ENCODE measurements around the gene SCN5A. TPM values are rescaled to one million over a fixed set of nuclear protein-coding genes. Genes with fewer than 3 reads are reported as not detected.

Gene SCN5A
- total RNA-seq, 1 donor from 2014 or later, result 3.3 TPM

DNA sequence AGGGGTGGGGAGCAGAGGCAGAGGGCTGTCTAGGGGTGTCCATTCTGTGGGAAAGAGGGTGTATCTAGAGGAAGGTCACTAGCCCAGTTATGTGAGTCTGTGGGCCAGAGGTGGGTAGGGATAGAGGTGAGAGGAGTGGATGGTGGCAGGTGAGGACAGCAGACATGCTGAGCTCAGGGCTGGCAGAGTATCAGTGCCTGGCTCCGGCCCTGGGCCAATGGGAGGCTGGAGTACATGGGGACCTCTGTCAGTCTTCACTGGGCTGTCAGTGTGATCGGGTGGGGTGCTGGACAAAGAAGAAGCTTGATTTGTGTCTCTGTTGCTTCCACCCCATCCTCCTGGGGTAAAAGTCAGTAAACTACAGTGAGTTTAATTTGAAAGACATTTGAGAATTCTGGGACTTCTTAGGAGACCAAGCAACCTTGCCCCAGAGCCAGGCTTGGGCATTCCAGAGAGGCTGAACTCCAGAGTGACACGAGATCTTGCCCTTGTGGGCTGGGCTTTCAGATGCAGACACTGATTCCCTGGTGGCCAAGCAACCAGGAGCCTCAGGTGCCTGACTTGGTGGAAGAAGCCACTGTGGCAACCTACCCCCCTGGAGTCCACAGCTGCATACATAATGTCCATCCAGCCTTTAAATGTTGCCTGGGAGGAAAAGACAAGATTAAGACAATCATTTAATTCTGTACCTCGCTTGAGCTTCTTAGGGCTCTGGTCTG lies 92.7 kb downstream of the SCN5A start:
- H2AFZ ChIP-seq (ENCODE audit: low read depth, low read length), result no peak overlapping the region
- TF ChIP-seq, protein P1, sequence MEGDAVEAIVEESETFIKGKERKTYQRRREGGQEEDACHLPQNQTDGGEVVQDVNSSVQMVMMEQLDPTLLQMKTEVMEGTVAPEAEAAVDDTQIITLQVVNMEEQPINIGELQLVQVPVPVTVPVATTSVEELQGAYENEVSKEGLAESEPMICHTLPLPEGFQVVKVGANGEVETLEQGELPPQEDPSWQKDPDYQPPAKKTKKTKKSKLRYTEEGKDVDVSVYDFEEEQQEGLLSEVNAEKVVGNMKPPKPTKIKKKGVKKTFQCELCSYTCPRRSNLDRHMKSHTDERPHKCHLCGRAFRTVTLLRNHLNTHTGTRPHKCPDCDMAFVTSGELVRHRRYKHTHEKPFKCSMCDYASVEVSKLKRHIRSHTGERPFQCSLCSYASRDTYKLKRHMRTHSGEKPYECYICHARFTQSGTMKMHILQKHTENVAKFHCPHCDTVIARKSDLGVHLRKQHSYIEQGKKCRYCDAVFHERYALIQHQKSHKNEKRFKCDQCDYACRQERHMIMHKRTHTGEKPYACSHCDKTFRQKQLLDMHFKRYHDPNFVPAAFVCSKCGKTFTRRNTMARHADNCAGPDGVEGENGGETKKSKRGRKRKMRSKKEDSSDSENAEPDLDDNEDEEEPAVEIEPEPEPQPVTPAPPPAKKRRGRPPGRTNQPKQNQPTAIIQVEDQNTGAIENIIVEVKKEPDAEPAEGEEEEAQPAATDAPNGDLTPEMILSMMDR (IDR thresholded peaks at IDR 0.05; ENCODE audit: insufficient read depth, low read depth, low read length), result no peak
- TF ChIP-seq EZH2 (IDR thresholded peaks at IDR 0.05; ENCODE audit: insufficient read depth, low read length), result no peak
- H3K27me3 ChIP-seq (ENCODE audit: insufficient read depth, low read length), result no peaks in the 10 kb centered on the region
- Mint-ChIP-seq H3K4me1 (ENCODE audit: low read depth, unreplicated experiment) (peaks cover 5% of the 10 kb centered on the region), H3K27me3 (ENCODE audit: low read depth, unreplicated experiment) (peaks cover 19% of the 10 kb centered on the region), H3K9me3 (ENCODE audit: unreplicated experiment) (peaks cover 1% of the 10 kb centered on the region), H3K4me3 (ENCODE audit: unreplicated experiment) (no peak overlapping the region), H3K36me3 (ENCODE audit: low read depth, unreplicated experiment) (peaks cover 2% of the 10 kb centered on the region), H3K27ac (ENCODE audit: unreplicated experiment) (no peak overlapping the region)
- no peaks in the 10 kb centered on the region for H3K36me3 ChIP-seq (ENCODE audit: insufficient read depth, low read length)
- no peak overlapping the region for H3K9ac ChIP-seq (ENCODE audit: low read length)
- no peak for DNase-seq (ENCODE audit: low read depth)
- H3K4me3 ChIP-seq (ENCODE audit: insufficient read depth, low read depth, low read length), result no peak overlapping the region
- H3K79me2 ChIP-seq (ENCODE audit: insufficient read depth, low read length), result no peaks in the 10 kb centered on the region
- H3K9me3 ChIP-seq (ENCODE audit: insufficient read depth, low read depth, low read length), result no peaks in the 10 kb centered on the region
- no peaks in the 10 kb centered on the region for H3K4me1 ChIP-seq (ENCODE audit: insufficient read depth, low read length)
- no peak for FAIRE-seq
- H4K20me1 ChIP-seq (ENCODE audit: insufficient read depth, low read length), result no peaks in the 10 kb centered on the region
- H3K27ac ChIP-seq (ENCODE audit: low read depth, low read length), result no peak overlapping the region
- H3K4me2 ChIP-seq (ENCODE audit: low read length), result no peak overlapping the region

DNA sequence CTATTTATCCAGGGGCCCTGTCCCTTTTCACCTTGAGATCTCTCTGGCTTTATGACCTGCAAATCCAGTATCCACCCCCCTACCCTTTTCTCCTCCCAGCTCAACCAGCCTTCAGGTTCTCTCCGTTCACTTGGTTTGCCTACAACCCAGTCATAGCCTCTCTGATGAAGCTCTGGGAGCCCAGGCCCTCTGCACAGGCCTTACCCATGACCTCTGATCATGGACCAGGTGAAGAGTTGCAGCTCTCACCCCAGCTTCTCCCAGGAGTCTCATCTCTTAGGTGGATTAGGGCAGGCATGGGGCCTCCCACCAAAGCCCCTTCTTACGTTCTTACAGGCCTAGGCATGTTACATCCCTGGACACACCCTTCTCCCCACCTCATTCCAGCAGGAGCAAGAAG lies 93.6 kb downstream of the SCN5A start:
- Histone ChIP-seq H3K27ac (ENCODE audit: low read depth, low read length) (no peak overlapping the region), H3K4me2 (ENCODE audit: low read length) (no peak overlapping the region), H3K79me2 (ENCODE audit: insufficient read depth, low read length) (no peaks in the 10 kb centered on the region), H3K9ac (ENCODE audit: low read length) (no peak overlapping the region), H3K27me3 (ENCODE audit: insufficient read depth, low read length) (no peaks in the 10 kb centered on the region), H4K20me1 (ENCODE audit: insufficient read depth, low read length) (no peaks in the 10 kb centered on the region), H3K4me3 (ENCODE audit: insufficient read depth, low read depth, low read length) (no peak overlapping the region), H3K9me3 (ENCODE audit: insufficient read depth, low read depth, low read length) (no peaks in the 10 kb centered on the region), H3K4me1 (ENCODE audit: insufficient read depth, low read length) (no peaks in the 10 kb centered on the region), H3K36me3 (ENCODE audit: insufficient read depth, low read length) (no peaks in the 10 kb centered on the region), H2AFZ (ENCODE audit: low read depth, low read length) (no peak overlapping the region)
- H3K36me3 Mint-ChIP-seq (ENCODE audit: low read depth, unreplicated experiment), result peaks cover 2% of the 10 kb centered on the region
- FAIRE-seq, result no peak
- peaks cover 1% of the 10 kb centered on the region for H3K9me3 Mint-ChIP-seq (ENCODE audit: unreplicated experiment)
- peaks cover 19% of the 10 kb centered on the region for H3K27me3 Mint-ChIP-seq (ENCODE audit: low read depth, unreplicated experiment)
- H3K4me1 Mint-ChIP-seq (ENCODE audit: low read depth, unreplicated experiment), result no peaks in the 10 kb centered on the region
- no peak for TF ChIP-seq EZH2 (IDR thresholded peaks at IDR 0.05; ENCODE audit: insufficient read depth, low read length)
- TF ChIP-seq, protein P1 (IDR thresholded peaks at IDR 0.05; ENCODE audit: insufficient read depth, low read depth, low read length), result no peak
- H3K4me3 Mint-ChIP-seq (ENCODE audit: unreplicated experiment), result no peak overlapping the region
- no peak overlapping the region for H3K27ac Mint-ChIP-seq (ENCODE audit: unreplicated experiment)
- no peak for DNase-seq (ENCODE audit: low read depth)

DNA sequence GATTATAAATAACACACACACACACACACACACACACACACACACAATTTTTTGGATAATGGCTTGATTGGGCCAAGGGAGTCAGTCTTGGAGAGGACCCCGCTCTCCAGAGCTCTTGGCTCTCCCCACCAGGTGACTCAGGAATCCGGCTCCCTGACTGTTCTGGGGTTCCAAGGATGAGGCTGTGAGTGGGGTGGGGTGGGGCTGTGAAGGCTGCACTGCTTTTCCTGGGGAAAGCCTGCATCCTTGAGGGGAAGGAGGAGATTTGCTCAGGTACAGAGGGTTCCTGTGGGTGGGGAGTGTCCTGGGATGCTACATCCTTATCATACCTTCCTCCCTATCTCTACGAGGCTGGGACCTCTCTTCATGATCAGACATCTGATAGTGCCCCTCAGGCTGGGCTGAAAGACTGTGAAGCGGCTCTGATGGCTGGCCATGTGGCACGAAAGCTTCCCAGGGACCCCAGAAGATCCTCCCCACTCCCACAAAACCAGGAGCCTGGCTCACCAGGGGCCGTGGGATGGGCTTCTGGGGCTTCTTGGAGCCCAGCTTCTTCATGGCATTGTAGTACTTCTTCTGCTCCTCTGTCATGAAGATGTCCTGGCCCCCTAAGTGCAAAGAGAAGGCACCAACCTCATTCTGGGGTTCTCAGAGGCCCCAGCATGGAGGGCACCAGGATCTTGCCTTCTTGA lies 94.2 kb downstream of the SCN5A start:
- no peak for DNase-seq (ENCODE audit: low read depth)
- no peak overlapping the region for H3K27ac Mint-ChIP-seq (ENCODE audit: unreplicated experiment)
- Histone ChIP-seq H3K27me3 (ENCODE audit: insufficient read depth, low read length) (no peaks in the 10 kb centered on the region), H3K9me3 (ENCODE audit: insufficient read depth, low read depth, low read length) (no peaks in the 10 kb centered on the region), H3K79me2 (ENCODE audit: insufficient read depth, low read length) (no peaks in the 10 kb centered on the region), H3K27ac (ENCODE audit: low read depth, low read length) (no peak overlapping the region), H3K4me2 (ENCODE audit: low read length) (no peak overlapping the region), H3K4me1 (ENCODE audit: insufficient read depth, low read length) (no peaks in the 10 kb centered on the region), H3K36me3 (ENCODE audit: insufficient read depth, low read length) (no peaks in the 10 kb centered on the region), H4K20me1 (ENCODE audit: insufficient read depth, low read length) (no peaks in the 10 kb centered on the region), H2AFZ (ENCODE audit: low read depth, low read length) (no peak overlapping the region), H3K9ac (ENCODE audit: low read length) (no peak overlapping the region), H3K4me3 (ENCODE audit: insufficient read depth, low read depth, low read length) (no peak overlapping the region)
- no peak for FAIRE-seq
- no peaks in the 10 kb centered on the region for H3K4me1 Mint-ChIP-seq (ENCODE audit: low read depth, unreplicated experiment)
- H3K27me3 Mint-ChIP-seq (ENCODE audit: low read depth, unreplicated experiment), result peaks cover 19% of the 10 kb centered on the region
- H3K9me3 Mint-ChIP-seq (ENCODE audit: unreplicated experiment), result peaks cover 1% of the 10 kb centered on the region
- peaks cover 2% of the 10 kb centered on the region for H3K36me3 Mint-ChIP-seq (ENCODE audit: low read depth, unreplicated experiment)
- no peak overlapping the region for H3K4me3 Mint-ChIP-seq (ENCODE audit: unreplicated experiment)
- TF ChIP-seq EZH2 (IDR thresholded peaks at IDR 0.05; ENCODE audit: insufficient read depth, low read length), result no peak
- TF ChIP-seq, protein P1 (IDR thresholded peaks at IDR 0.05; ENCODE audit: insufficient read depth, low read depth, low read length), result no peak
